LNCAP (cell line): ENCODE results near the gene NUDT9.

Source experiments
- CTCF ChIP-seq: fragments of 450-650 bp; IDR thresholded peaks from 2 replicates; pipeline ENCODE4 v1.5.1; 2017; ENCODE audit warnings: mild to moderate bottlenecking

NUDT9 gene

GRCh38 chr4:87406462-87406861 is 15.9 kb upstream of the NUDT9 start:
- no peak for TF ChIP-seq CTCF

- TF ChIP-seq CTCF: no peak
Observed at GRCh38 chr4:87409420-87409939, 12.9 kb upstream of the NUDT9 start.

- TF ChIP-seq CTCF: no peak
Observed at GRCh38 chr4:87410157-87410556, 12.2 kb upstream of the NUDT9 start.

- no peak for TF ChIP-seq CTCF
Observed at GRCh38 chr4:87410679-87411078, 11.7 kb upstream of the NUDT9 start.

GRCh38 chr4:87414816-87415215 is 7.6 kb upstream of the NUDT9 start:
- TF ChIP-seq CTCF: no peak

GRCh38 chr4:87416965-87417364 is 5.4 kb upstream of the NUDT9 start:
- no peak for TF ChIP-seq CTCF

- TF ChIP-seq CTCF: no peak
Observed at GRCh38 chr4:87419578-87420249, 2.7 kb upstream of the NUDT9 start.
